ENCODE data around the gene CDKAL1. TPM values are rescaled to one million over a fixed set of nuclear protein-coding genes. Genes with fewer than 3 reads are reported as not detected.

CDKAL1 gene
- total and polyA plus RNA-seq, 2 donors = 5.8 to 44.1 TPM

GRCh38 chr6:21142741-21143140 lies 608.5 kb downstream of the CDKAL1 start:
- Histone ChIP-seq H3K36me3 (ENCODE audit: insufficient read depth) (no peaks in the 10 kb centered on the region), H3K4me3 (ENCODE audit: low read depth, low read length) (no peak overlapping the region), H3K27ac (ENCODE audit: low read depth) (no peak overlapping the region), H3K4me1 (ENCODE audit: insufficient read depth) (no peaks in the 10 kb centered on the region)
- DNase-seq (ENCODE audit: extremely low spot score) = no peak
- WGBS = 43% methylated on average over 3 of the region's 3 CpGs

GRCh38 chr6:21143645-21144044 lies 609.4 kb downstream of the CDKAL1 start:
- H3K36me3 ChIP-seq (ENCODE audit: insufficient read depth) = no peaks in the 10 kb centered on the region
- H3K27ac ChIP-seq (ENCODE audit: low read depth) = no peak overlapping the region
- no peak overlapping the region for H3K4me3 ChIP-seq (ENCODE audit: low read depth, low read length)
- WGBS = 89% methylated on average over 4 of the region's 4 CpGs
- no peak for DNase-seq (ENCODE audit: extremely low spot score)
- H3K4me1 ChIP-seq (ENCODE audit: insufficient read depth) = no peaks in the 10 kb centered on the region

GRCh38 chr6:21144928-21145327 lies 610.7 kb downstream of the CDKAL1 start:
- Histone ChIP-seq H3K27ac (ENCODE audit: low read depth) (no peak overlapping the region), H3K36me3 (ENCODE audit: insufficient read depth) (no peaks in the 10 kb centered on the region), H3K4me1 (ENCODE audit: insufficient read depth) (no peaks in the 10 kb centered on the region), H3K4me3 (ENCODE audit: low read depth, low read length) (no peak overlapping the region)
- DNase-seq (ENCODE audit: extremely low spot score) = no peak
- WGBS = 92% methylated on average over 2 of the region's 2 CpGs

- no peak overlapping the region for H3K4me3 ChIP-seq (ENCODE audit: low read depth, low read length)
- no peak overlapping the region for H3K27ac ChIP-seq (ENCODE audit: low read depth)
- no peaks in the 10 kb centered on the region for H3K36me3 ChIP-seq (ENCODE audit: insufficient read depth)
- no peak for DNase-seq (ENCODE audit: extremely low spot score)
- H3K4me1 ChIP-seq (ENCODE audit: insufficient read depth) = no peaks in the 10 kb centered on the region
- 83% methylated on average over 2 of the region's 2 CpGs for WGBS
Observed at GRCh38 chr6:21147995-21148394, 613.7 kb downstream of the CDKAL1 start.

- Histone ChIP-seq H3K4me3 (ENCODE audit: low read depth, low read length) (no peak overlapping the region), H3K27ac (ENCODE audit: low read depth) (no peak overlapping the region), H3K36me3 (ENCODE audit: insufficient read depth) (no peaks in the 10 kb centered on the region), H3K4me1 (ENCODE audit: insufficient read depth) (no peaks in the 10 kb centered on the region)
- no peak for DNase-seq (ENCODE audit: extremely low spot score)
- 82% methylated on average over 6 of the region's 6 CpGs for WGBS
Observed at GRCh38 chr6:21149470-21149869, 615.2 kb downstream of the CDKAL1 start.

- Histone ChIP-seq H3K36me3 (ENCODE audit: insufficient read depth) (no peaks in the 10 kb centered on the region), H3K4me1 (ENCODE audit: insufficient read depth) (no peaks in the 10 kb centered on the region), H3K27ac (ENCODE audit: low read depth) (no peak overlapping the region), H3K4me3 (ENCODE audit: low read depth, low read length) (no peak overlapping the region)
- no peak for DNase-seq (ENCODE audit: extremely low spot score)
- 95% methylated on average over 1 of the region's 1 CpG for WGBS
Observed at GRCh38 chr6:21150667-21151066, 616.4 kb downstream of the CDKAL1 start.

- WGBS = 70% methylated on average over 5 of the region's 5 CpGs
- no peak for DNase-seq (ENCODE audit: extremely low spot score)
- Histone ChIP-seq H3K27ac (ENCODE audit: low read depth) (no peak overlapping the region), H3K4me1 (ENCODE audit: insufficient read depth) (no peaks in the 10 kb centered on the region), H3K4me3 (ENCODE audit: low read depth, low read length) (no peak overlapping the region), H3K36me3 (ENCODE audit: insufficient read depth) (no peaks in the 10 kb centered on the region)
Observed at GRCh38 chr6:21151119-21151518, 616.9 kb downstream of the CDKAL1 start.

- H3K4me1 ChIP-seq (ENCODE audit: insufficient read depth) = no peaks in the 10 kb centered on the region
- no peaks in the 10 kb centered on the region for H3K36me3 ChIP-seq (ENCODE audit: insufficient read depth)
- no peak overlapping the region for H3K27ac ChIP-seq (ENCODE audit: low read depth)
- no peak for DNase-seq (ENCODE audit: extremely low spot score)
- WGBS = 73% methylated on average over 5 of the region's 5 CpGs
- no peak overlapping the region for H3K4me3 ChIP-seq (ENCODE audit: low read depth, low read length)
Observed at GRCh38 chr6:21151530-21151929, 617.3 kb downstream of the CDKAL1 start.

- Histone ChIP-seq H3K36me3 (ENCODE audit: insufficient read depth) (no peaks in the 10 kb centered on the region), H3K4me1 (ENCODE audit: insufficient read depth) (no peaks in the 10 kb centered on the region), H3K4me3 (ENCODE audit: low read depth, low read length) (no peak overlapping the region), H3K27ac (ENCODE audit: low read depth) (no peak overlapping the region)
- WGBS = 74% methylated on average over 4 of the region's 4 CpGs
- DNase-seq (ENCODE audit: extremely low spot score) = no peak
Observed at GRCh38 chr6:21157186-21157929, 623.1 kb downstream of the CDKAL1 start.

GRCh38 chr6:21158149-21158548 lies 623.9 kb downstream of the CDKAL1 start:
- 55% methylated on average over 1 of the region's 1 CpG for WGBS
- no peaks in the 10 kb centered on the region for H3K4me1 ChIP-seq (ENCODE audit: insufficient read depth)
- DNase-seq (ENCODE audit: extremely low spot score) = no peak

GRCh38 chr6:21158873-21159272 lies 624.6 kb downstream of the CDKAL1 start:
- 50% methylated on average over 1 of the region's 1 CpG for WGBS
- Histone ChIP-seq H3K36me3 (ENCODE audit: insufficient read depth) (no peaks in the 10 kb centered on the region), H3K27ac (ENCODE audit: low read depth) (no peak overlapping the region), H3K4me3 (ENCODE audit: low read depth, low read length) (no peak overlapping the region), H3K4me1 (ENCODE audit: insufficient read depth) (no peaks in the 10 kb centered on the region)
- DNase-seq (ENCODE audit: extremely low spot score) = no peak

More at GRCh38 chr6:21158149-21158548, 623.9 kb downstream of the CDKAL1 start:
- H3K36me3 ChIP-seq (ENCODE audit: insufficient read depth) = no peaks in the 10 kb centered on the region
- no peak overlapping the region for H3K27ac ChIP-seq (ENCODE audit: low read depth)
- H3K4me3 ChIP-seq (ENCODE audit: low read depth, low read length) = no peak overlapping the region

- DNase-seq (ENCODE audit: extremely low spot score) = no peak
- no peak overlapping the region for H3K4me3 ChIP-seq (ENCODE audit: low read depth, low read length)
Observed at GRCh38 chr6:21159465-21159864, 625.2 kb downstream of the CDKAL1 start.

GRCh38 chr6:21161707-21162106 lies 627.5 kb downstream of the CDKAL1 start:
- Histone ChIP-seq H3K4me3 (ENCODE audit: low read depth, low read length) (no peak overlapping the region), H3K27ac (ENCODE audit: low read depth) (no peak overlapping the region), H3K36me3 (ENCODE audit: insufficient read depth) (no peaks in the 10 kb centered on the region), H3K4me1 (ENCODE audit: insufficient read depth) (no peaks in the 10 kb centered on the region)
- no peak for DNase-seq (ENCODE audit: extremely low spot score)
- 86% methylated on average over 4 of the region's 4 CpGs for WGBS

More at GRCh38 chr6:21159465-21159864, 625.2 kb downstream of the CDKAL1 start:
- Histone ChIP-seq H3K27ac (ENCODE audit: low read depth) (no peak overlapping the region), H3K36me3 (ENCODE audit: insufficient read depth) (no peaks in the 10 kb centered on the region), H3K4me1 (ENCODE audit: insufficient read depth) (no peaks in the 10 kb centered on the region)
- WGBS = 96% methylated on average over 3 of the region's 3 CpGs

GRCh38 chr6:21163110-21163837 lies 629.0 kb downstream of the CDKAL1 start:
- no peaks in the 10 kb centered on the region for H3K4me1 ChIP-seq (ENCODE audit: insufficient read depth)
- no peaks in the 10 kb centered on the region for H3K36me3 ChIP-seq (ENCODE audit: insufficient read depth)
- H3K4me3 ChIP-seq (ENCODE audit: low read depth, low read length) = no peak overlapping the region
- no peak for DNase-seq (ENCODE audit: extremely low spot score)
- no peak overlapping the region for H3K27ac ChIP-seq (ENCODE audit: low read depth)
- 91% methylated on average over 13 of the region's 13 CpGs for WGBS
